HepG2 (cell line): Measurements from ENCODE around the gene MFF. TPM values are rescaled to one million over a fixed set of nuclear protein-coding genes. Genes with fewer than 3 reads are reported as not detected.

Experiments used
- ATAC-seq: fragments of 200-7000 bp; cut with Tn5 transposase; 3 replicates; pipeline ENCODE4 v1.9.1; 2020; ENCODE audit warnings: mild to moderate bottlenecking, moderate library complexity
- BruUV-seq: library from RNA; stranded (reverse); fragments of 400-500 nt; replicated peaks from 2 replicates; lab custom pipeline; 2021; lab: Mats Ljungman, UMichigan
- CTCF ChIA-PET: fragments of 300-600 bp; formaldehyde crosslinking; extraction: SDS; loops from one replicate; lab custom pipeline; 2021; ENCODE audit warnings: low total read pairs, inconsistent platforms, low intra/inter-chr PET ratio; lab: Yijun Ruan, JAX
- POLR2A ChIA-PET: fragments of 350-600 bp; sonication (Branson Sonifier 250); formaldehyde crosslinking; loops from one replicate; lab custom pipeline; 2020; ENCODE audit warnings: antibody characterized with exemption, inconsistent platforms; lab: Yijun Ruan, JAX
- DNase-seq: peaks from one replicate; pipeline ENCODE4 v3.0.0-alpha.2; 2015; ENCODE audit warnings: low spot score
- FAIRE-seq: peaks from 3 replicates; lab custom pipeline; 2011; peaks lifted over from hg19 to GRCh38; lab: Jason Lieb, UNC
- H2AFZ ChIP-seq: one replicate; pipeline ENCODE4 v1.6.1; 2011; ENCODE audit warnings: low read length, inconsistent platforms
- H3K27ac ChIP-seq: fragments of 300-600 bp; 3 replicates; pipeline ENCODE4 v1.8.0; 2011; ENCODE audit warnings: mixed run types, mild to moderate bottlenecking, mixed read lengths, low read length, inconsistent platforms; ENCODE audit not compliant: insufficient read depth; ENCODE audit errors: extremely low read length
- H3K27me3 ChIP-seq, 2 experiments: fragments of 200-600 bp in 1 of 2; 2 replicates in 1 of 2; 3 replicates in 1 of 2; pipeline versions ENCODE4 v1.6.0 to v1.8.0; 2011; ENCODE audit warnings: low read length in 2 of 2, mild to moderate bottlenecking in 2 of 2, moderate library complexity in 2 of 2, inconsistent platforms in 1 of 2; ENCODE audit not compliant: insufficient read depth in 2 of 2, control insufficient read depth in 1 of 2
- H3K36me3 ChIP-seq, 2 experiments: fragments of 200-600 bp in 1 of 2; replicated peaks in 1 of 2; 2 replicates in 1 of 2; 3 replicates in 1 of 2; pipeline versions ENCODE4 v1.5.1 to v1.8.0; 2011; ENCODE audit warnings: low read length in 2 of 2, inconsistent platforms in 1 of 2; ENCODE audit not compliant: insufficient read depth in 2 of 2, control insufficient read depth in 1 of 2
- H3K4me1 ChIP-seq: 2 replicates; pipeline ENCODE4 v1.5.1; 2012; ENCODE audit warnings: low read length, inconsistent platforms; ENCODE audit not compliant: insufficient read depth
- H3K4me2 ChIP-seq: 2 replicates; pipeline ENCODE4 v1.6.0; 2011; ENCODE audit warnings: low read depth, low read length, inconsistent platforms
- H3K4me3 ChIP-seq, 3 experiments: fragments of 200-600 bp in 1 of 3; sonication (generic), shearing (Covaris generic) in 1 of 3; replicated peaks in 1 of 3; 2 replicates each; pipeline ENCODE4 v1.5.1; 2011 to 2016; ENCODE audit warnings: low read length in 3 of 3, inconsistent platforms in 2 of 3, low read depth in 2 of 3, mild to moderate bottlenecking in 2 of 3, control low read depth in 1 of 3, mixed read lengths in 1 of 3; ENCODE audit not compliant: insufficient read depth in 1 of 3
- H3K79me2 ChIP-seq: one replicate; pipeline ENCODE4 v1.6.1; 2011; ENCODE audit warnings: low read length, inconsistent platforms; ENCODE audit not compliant: insufficient read depth
- H3K9ac ChIP-seq: 2 replicates; pipeline ENCODE4 v1.6.0; 2011; ENCODE audit warnings: mild to moderate bottlenecking, low read depth, low read length, inconsistent platforms; ENCODE audit not compliant: insufficient read depth
- H3K9me3 ChIP-seq: 2 replicates; pipeline ENCODE4 v1.5.1; 2012; ENCODE audit warnings: mild to moderate bottlenecking, low read length
- H4K20me1 ChIP-seq: 2 replicates; pipeline ENCODE4 v1.6.0; 2011; ENCODE audit warnings: inconsistent platforms, mild to moderate bottlenecking, low read length, moderate library complexity; ENCODE audit not compliant: insufficient read depth
- HOMEZ ChIP-seq: IDR thresholded peaks from 2 replicates; pipeline ENCODE4 v1.6.1; 2016; ENCODE audit warnings: low read depth
- PHF21A ChIP-seq: sonication (generic); formaldehyde crosslinking; IDR thresholded peaks from 2 replicates; pipeline ENCODE4 v1.5.0; 2020; ENCODE audit warnings: mild to moderate bottlenecking, missing genetic modification reagents
- PHF5A ChIP-seq: IDR thresholded peaks from one replicate; pipeline ENCODE4 v1.6.1; 2018; ENCODE audit warnings: low read depth, missing genetic modification reagents; ENCODE audit not compliant: unreplicated experiment
- RFXANK ChIP-seq: IDR thresholded peaks from 2 replicates; pipeline ENCODE4 v1.6.1; 2016
- ZBTB8A ChIP-seq: sonication (generic); formaldehyde crosslinking; IDR thresholded peaks from 2 replicates; pipeline ENCODE4 v1.4.0; 2020; ENCODE audit warnings: mild to moderate bottlenecking, low read depth, missing genetic modification reagents, borderline replicate concordance
- ZFP36L1 ChIP-seq: sonication (generic); formaldehyde crosslinking; IDR thresholded peaks from 2 replicates; pipeline ENCODE4 v1.8.0; 2022; ENCODE audit warnings: mild to moderate bottlenecking, missing genetic modification reagents, moderate library complexity
- ZKSCAN1 ChIP-seq: fragments of 150-350 bp; IDR thresholded peaks from 2 replicates; pipeline ENCODE4 v1.6.1; 2014; ENCODE audit warnings: low read length
- ZNF180 ChIP-seq: sonication (generic); formaldehyde crosslinking; IDR thresholded peaks from 2 replicates; pipeline ENCODE4 v1.4.0; 2020; ENCODE audit warnings: low read depth, missing genetic modification reagents, borderline replicate concordance
- ZNF282 ChIP-seq: fragments of 450-650 bp; IDR thresholded peaks from 2 replicates; pipeline ENCODE4 v1.6.1; 2018; ENCODE audit not compliant: partially characterized antibody
- ZNF317 ChIP-seq: sonication (generic); formaldehyde crosslinking; IDR thresholded peaks from 2 replicates; pipeline ENCODE4 v1.5.0; 2020; ENCODE audit warnings: mild to moderate bottlenecking, missing genetic modification reagents
- ZNF333 ChIP-seq: sonication (generic); formaldehyde crosslinking; IDR thresholded peaks from 2 replicates; pipeline ENCODE4 v1.4.0; 2020; ENCODE audit warnings: mild to moderate bottlenecking, missing genetic modification reagents, borderline replicate concordance
- ZNF557 ChIP-seq: sonication (generic); formaldehyde crosslinking; IDR thresholded peaks from 2 replicates; pipeline ENCODE4 v1.4.0; 2020; ENCODE audit warnings: missing genetic modification reagents
- ZNF816 ChIP-seq: sonication (generic); formaldehyde crosslinking; IDR thresholded peaks from 2 replicates; pipeline ENCODE4 v1.8.0; 2022; ENCODE audit warnings: missing genetic modification reagents, mild to moderate bottlenecking, borderline replicate concordance
- WGBS: methylation state at CpG from one replicate; pipeline ENCODE4 v1.1.6; 2017; ENCODE audit warnings: low lambda C conversion rate; 5-methylcytosine and 5-hydroxymethylcytosine counted together
- in situ Hi-C: cut with HindIII; loops from 2 replicates; pipeline ENCODE4 v1.10.0; 2017; ENCODE audit warnings: low pct_unique_long_range_greater_than_20kb; ENCODE audit not compliant: extremely low pct_ligation_motif_present
- intact Hi-C: fragments of 100-400 bp; cut with micrococcal nuclease; formaldehyde crosslinking; loops from one replicate; pipeline ENCODE4 v1.10.0; 2022; ENCODE audit not compliant: unreplicated experiment
- polyA plus RNA-seq, 8 experiments: library from polyadenylated mRNA; depleted of rRNA in 3 of 8; stranded (reverse) in 7 of 8; unstranded in 1 of 8; fragments of >200 nt; fragmentation: Illumina TruSeq in 4 of 8; extraction: Trizol in 4 of 8; gene quantifications; 2 replicates each; pipeline versions ENCODE4 v1.2.1 to v1.2.3, GENCODE V29; 2011 to 2016; ENCODE audit warnings: low read depth in 4 of 8, missing spikeins in 1 of 8, mixed read lengths in 1 of 8; ENCODE audit not compliant: insufficient read depth in 1 of 8
- total RNA-seq, 5 experiments: library from RNA; depleted of rRNA; stranded (reverse); fragments of >200 nt; fragmentation: Illumina TruSeq; extraction: Trizol; gene quantifications; 2 replicates each; pipeline ENCODE4 v1.2.3, GENCODE V29; 2016; ENCODE audit warnings: low read depth in 1 of 5
- TF ChIP-seq, protein P1 (sequence below): sonication (generic); formaldehyde crosslinking; IDR thresholded peaks from 2 replicates; pipeline ENCODE4 v1.5.0; 2020; ENCODE audit warnings: mild to moderate bottlenecking, missing genetic modification reagents, borderline replicate concordance
- TF ChIP-seq, protein P2 (sequence below): sonication (generic); formaldehyde crosslinking; IDR thresholded peaks from 2 replicates; pipeline ENCODE4 v1.5.0; 2020; ENCODE audit warnings: missing genetic modification reagents, mild to moderate bottlenecking, borderline replicate concordance

The MFF gene
- total and polyA plus RNA-seq, 2 of the 13 experiments (the other 11 are each of a cell fraction or from before 2014, with no cell fraction given): 81.9 to 156 TPM

- Histone ChIP-seq H3K27me3 (no peaks in the 10 kb centered on the region), H3K4me1 (no peaks in the 10 kb centered on the region), H3K27ac (no peak overlapping the region), H3K79me2 (no peaks in the 10 kb centered on the region), H4K20me1 (no peaks in the 10 kb centered on the region), H3K4me3 (no peak overlapping the region), H2AFZ (no peak overlapping the region), H3K9ac (no peak overlapping the region), H3K4me2 (no peak overlapping the region), H3K36me3 (peaks cover 10 to 55% of the 10 kb centered on the region in 2 experiments)
- ChIA-PET CTCF (no interaction called here), POLR2A (no interaction called here)
- no TSS peak for BruUV-seq
- FAIRE-seq: no peak
- ATAC-seq: no peak
- intact Hi-C loops: no loop called here
- 97% methylated on average over 4 of the region's 4 CpGs for WGBS
- no peak for DNase-seq
- in situ Hi-C loops: no loop called here
- TF ChIP-seq RFXANK (CRISPR knock-in tag) (no peak), HOMEZ (CRISPR knock-in tag) (no peak)
- TF ChIP-seq, protein P1, sequence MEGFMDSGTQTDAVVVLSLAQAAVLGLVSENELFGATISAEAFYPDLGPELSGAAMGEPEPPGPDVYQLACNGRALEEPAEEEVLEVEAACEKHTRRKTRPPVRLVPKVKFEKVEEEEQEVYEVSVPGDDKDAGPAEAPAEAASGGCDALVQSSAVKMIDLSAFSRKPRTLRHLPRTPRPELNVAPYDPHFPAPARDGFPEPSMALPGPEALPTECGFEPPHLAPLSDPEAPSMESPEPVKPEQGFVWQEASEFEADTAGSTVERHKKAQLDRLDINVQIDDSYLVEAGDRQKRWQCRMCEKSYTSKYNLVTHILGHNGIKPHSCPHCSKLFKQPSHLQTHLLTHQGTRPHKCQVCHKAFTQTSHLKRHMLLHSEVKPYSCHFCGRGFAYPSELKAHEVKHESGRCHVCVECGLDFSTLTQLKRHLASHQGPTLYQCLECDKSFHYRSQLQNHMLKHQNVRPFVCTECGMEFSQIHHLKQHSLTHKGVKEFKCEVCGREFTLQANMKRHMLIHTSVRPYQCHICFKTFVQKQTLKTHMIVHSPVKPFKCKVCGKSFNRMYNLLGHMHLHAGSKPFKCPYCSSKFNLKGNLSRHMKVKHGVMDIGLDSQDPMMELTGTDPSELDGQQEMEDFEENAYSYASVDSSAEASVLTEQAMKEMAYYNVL (CRISPR knock-in tag): no peak
- TF ChIP-seq, all 625 proteins: peak for 0
- no peaks in the 10 kb centered on the region for H3K9me3 ChIP-seq
These were observed 26.6 kb downstream of the MFF start for GRCh38 chr2:227351639-227352038.

DNA sequence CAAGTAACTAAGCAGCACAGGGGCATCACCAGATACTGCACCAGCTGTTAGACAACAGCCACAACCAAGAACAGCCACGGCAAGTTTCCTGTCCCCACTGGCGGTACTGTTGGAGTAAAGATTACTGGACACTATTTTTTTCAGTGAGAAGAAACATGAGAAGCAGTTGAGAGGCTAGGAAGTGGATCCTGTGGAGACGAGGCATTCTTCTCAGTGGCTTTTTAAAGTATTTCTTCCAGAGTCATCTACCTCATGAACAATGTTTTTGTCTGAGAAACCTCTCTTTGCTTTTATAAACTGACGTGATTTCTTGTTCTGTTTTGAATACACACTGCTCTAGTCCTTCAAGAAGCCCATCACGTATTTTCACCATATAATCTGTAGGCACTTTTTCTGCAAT lies 35.3 kb downstream of the MFF start:
- H3K79me2 ChIP-seq: no peaks in the 10 kb centered on the region
- H4K20me1 ChIP-seq: no peaks in the 10 kb centered on the region
- ATAC-seq (no peak; the same call in 1 of the 3 replicates), DNase-seq (no peak), FAIRE-seq (no peak)
- in situ Hi-C loops (no loop called here), intact Hi-C loops (no loop called here)
- no TSS peak for BruUV-seq
- no peaks in the 10 kb centered on the region for H3K4me1 ChIP-seq
- H2AFZ ChIP-seq: no peak overlapping the region
- POLR2A ChIA-PET: no interaction called here
- no peaks in the 10 kb centered on the region for H3K27me3 ChIP-seq
- CTCF ChIA-PET: no interaction called here
- no peaks in the 10 kb centered on the region for H3K9me3 ChIP-seq
- H3K36me3 ChIP-seq: peaks cover 16 to 37% of the 10 kb centered on the region in 2 experiments
- no peak overlapping the region for H3K4me2 ChIP-seq
- no peak overlapping the region for H3K9ac ChIP-seq
- 90% methylated on average over 5 of the region's 5 CpGs for WGBS
- no peak overlapping the region for H3K4me3 ChIP-seq
- H3K27ac ChIP-seq: no peak overlapping the region
- TF ChIP-seq ZNF180: no peak
- no peak for TF ChIP-seq PHF21A (CRISPR knock-in tag)
- no peak for TF ChIP-seq ZFP36L1 (CRISPR knock-in tag)
- no peak for TF ChIP-seq ZKSCAN1
- no peak for TF ChIP-seq ZBTB8A (CRISPR knock-in tag)
- no peak for TF ChIP-seq ZNF282
- no peak for TF ChIP-seq ZNF333 (CRISPR knock-in tag)
- no peak for TF ChIP-seq PHF5A
- TF ChIP-seq ZNF317 (CRISPR knock-in tag): no peak
- no peak for TF ChIP-seq ZNF816 (CRISPR knock-in tag)
- TF ChIP-seq ZNF557: no peak
- TF ChIP-seq, protein P2, sequence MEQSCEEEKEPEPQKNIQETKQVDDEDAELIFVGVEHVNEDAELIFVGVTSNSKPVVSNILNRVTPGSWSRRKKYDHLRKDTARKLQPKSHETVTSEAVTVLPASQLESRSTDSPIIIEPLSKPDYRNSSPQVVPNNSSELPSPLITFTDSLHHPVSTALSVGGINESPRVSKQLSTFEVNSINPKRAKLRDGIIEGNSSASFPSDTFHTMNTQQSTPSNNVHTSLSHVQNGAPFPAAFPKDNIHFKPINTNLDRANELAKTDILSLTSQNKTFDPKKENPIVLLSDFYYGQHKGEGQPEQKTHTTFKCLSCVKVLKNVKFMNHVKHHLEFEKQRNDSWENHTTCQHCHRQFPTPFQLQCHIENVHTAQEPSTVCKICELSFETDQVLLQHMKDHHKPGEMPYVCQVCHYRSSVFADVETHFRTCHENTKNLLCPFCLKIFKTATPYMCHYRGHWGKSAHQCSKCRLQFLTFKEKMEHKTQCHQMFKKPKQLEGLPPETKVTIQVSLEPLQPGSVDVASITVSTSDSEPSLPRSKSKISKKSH (CRISPR knock-in tag): no peak
